ENCODE data around the gene GALNT18. TPM values are rescaled to one million over a fixed set of nuclear protein-coding genes. Genes with fewer than 3 reads are reported as not detected.

GALNT18 gene
- polyA plus RNA-seq, 1 experiment: 4.8 TPM

DNA sequence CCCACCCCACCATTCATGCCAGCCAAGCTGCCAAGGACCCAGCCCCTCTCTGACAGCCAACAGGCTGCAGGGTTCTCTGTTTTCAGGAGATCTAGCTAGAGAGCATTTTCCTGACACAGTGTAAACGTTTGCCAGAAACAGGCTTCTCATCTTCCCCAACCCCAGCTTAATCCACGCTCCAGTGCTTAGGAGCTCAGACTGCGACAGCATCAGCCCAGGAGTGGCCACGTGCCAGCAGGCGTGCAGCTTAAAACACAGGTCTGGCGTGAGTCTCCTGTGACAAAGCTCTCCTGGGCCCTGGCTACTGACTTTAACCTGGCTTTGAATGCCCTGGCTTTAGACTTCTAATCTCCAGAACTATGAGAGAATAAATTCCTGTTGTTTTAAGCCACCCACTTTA is 66.6 kb downstream of the GALNT18 start:
- H3K4me3 ChIP-seq (ENCODE audit: low read depth, low read length): no peak overlapping the region
- CTCF ChIA-PET: no interaction called here
- no peak overlapping the region for H3K27ac ChIP-seq (ENCODE audit: low read depth, low read length)
- POLR2A ChIA-PET: no interaction called here
- TF ChIP-seq CTCF (IDR thresholded peaks at IDR 0.05; ENCODE audit: low read depth, low read length): no peak
- DNase-seq (ENCODE audit: low read depth, low spot score): no peak
- H3K27me3 ChIP-seq (ENCODE audit: control insufficient read depth, insufficient read depth, low read length): peaks cover 5% of the 10 kb centered on the region
- no peaks in the 10 kb centered on the region for H3K9me3 ChIP-seq (ENCODE audit: control insufficient read depth, insufficient read depth, low read length)

GRCh38 chr11:11553573-11553972 is 68.2 kb downstream of the GALNT18 start:
- CTCF ChIA-PET: no interaction called here
- Histone ChIP-seq H3K4me3 (ENCODE audit: low read depth, low read length) (no peak overlapping the region), H3K27ac (ENCODE audit: low read depth, low read length) (no peak overlapping the region), H3K9me3 (ENCODE audit: control insufficient read depth, insufficient read depth, low read length) (no peaks in the 10 kb centered on the region), H3K27me3 (ENCODE audit: control insufficient read depth, insufficient read depth, low read length) (peaks cover 5% of the 10 kb centered on the region)
- POLR2A ChIA-PET: no interaction called here
- DNase-seq (ENCODE audit: low read depth, low spot score): no peak
- TF ChIP-seq CTCF (IDR thresholded peaks at IDR 0.05; ENCODE audit: low read depth, low read length): no peak

GRCh38 chr11:11552529-11553087 is 69.2 kb downstream of the GALNT18 start:
- no peak for DNase-seq (ENCODE audit: low read depth, low spot score)
- CTCF ChIA-PET: no interaction called here
- TF ChIP-seq CTCF (IDR thresholded peaks at IDR 0.05; ENCODE audit: low read depth, low read length): no peak
- Histone ChIP-seq H3K4me3 (ENCODE audit: low read depth, low read length) (no peak overlapping the region), H3K9me3 (ENCODE audit: control insufficient read depth, insufficient read depth, low read length) (no peaks in the 10 kb centered on the region), H3K27ac (ENCODE audit: low read depth, low read length) (no peak overlapping the region), H3K27me3 (ENCODE audit: control insufficient read depth, insufficient read depth, low read length) (peaks cover 3% of the 10 kb centered on the region)
- POLR2A ChIA-PET: no interaction called here

GRCh38 chr11:11550534-11550933 is 71.3 kb downstream of the GALNT18 start:
- ChIA-PET POLR2A (no interaction called here), CTCF (no interaction called here)

More at GRCh38 chr11:11550534-11550933, 71.3 kb downstream of the GALNT18 start:
- peaks cover 3% of the 10 kb centered on the region for H3K27me3 ChIP-seq (ENCODE audit: control insufficient read depth, insufficient read depth, low read length)
- no peak overlapping the region for H3K4me3 ChIP-seq (ENCODE audit: low read depth, low read length)
- TF ChIP-seq CTCF (IDR thresholded peaks at IDR 0.05; ENCODE audit: low read depth, low read length): no peak
- DNase-seq (ENCODE audit: low read depth, low spot score): no peak
- H3K9me3 ChIP-seq (ENCODE audit: control insufficient read depth, insufficient read depth, low read length): no peaks in the 10 kb centered on the region
- H3K27ac ChIP-seq (ENCODE audit: low read depth, low read length): no peak overlapping the region

Data from AG04450 (cell line).